K562 (cell line): ENCODE measurements around the gene FOSL1. TPM values are rescaled to one million over a fixed set of nuclear protein-coding genes. Genes with fewer than 3 reads are reported as not detected.
A peak's percentile ranks its signal among the peaks of the same experiment; 100 is the strongest.

Experiments
- FOXP1 ChIP-seq: sonication (generic); formaldehyde crosslinking; IDR thresholded peaks from 2 replicates; pipeline ENCODE4 v1.8.0; 2022; ENCODE audit warnings: mild to moderate bottlenecking, missing genetic modification reagents
- HOMEZ ChIP-seq: fragments of 250-450 bp; sonication (Bioruptor Pico); IDR thresholded peaks from 2 replicates; pipeline ENCODE4 v1.4.0; 2020; ENCODE audit warnings: mild to moderate bottlenecking, moderate library complexity
- KAT2B ChIP-seq: IDR thresholded peaks from one replicate; pipeline ENCODE4 v1.6.1; 2012; ENCODE audit warnings: low read depth, mild to moderate bottlenecking, control low read depth, inconsistent platforms, low read length, moderate library complexity
- MAZ ChIP-seq, 2 experiments: fragments of 450-650 bp in 1 of 2; sonication (generic) in 1 of 2; formaldehyde crosslinking; IDR thresholded peaks in 1 of 2; conservative IDR thresholded peaks in 1 of 2; 2 replicates each; pipeline versions ENCODE4 v1.4.0 to v1.5.0; 2020; ENCODE audit warnings: mild to moderate bottlenecking in 1 of 2, missing genetic modification reagents in 1 of 2
- MCM2 ChIP-seq: fragments of 450-650 bp; IDR thresholded peaks from 2 replicates; pipeline ENCODE4 v1.6.1; 2017; ENCODE audit warnings: low read depth, mild to moderate bottlenecking
- PCBP1 ChIP-seq: fragments of 200-400 bp; formaldehyde crosslinking; IDR thresholded peaks from 2 replicates; pipeline ENCODE4 v1.6.1; 2018; ENCODE audit warnings: mild to moderate bottlenecking, low read depth, low read length; ENCODE audit not compliant: poor library complexity, severe bottlenecking
- RBM15 ChIP-seq: fragments of 200-400 bp; formaldehyde crosslinking; IDR thresholded peaks from 2 replicates; pipeline ENCODE4 v1.6.1; 2018; ENCODE audit warnings: mild to moderate bottlenecking, low read length, moderate library complexity; ENCODE audit not compliant: insufficient read depth
- SAP30 ChIP-seq: fragments of 200-600 bp; sonication (generic); IDR thresholded peaks from 2 replicates; pipeline ENCODE4 v1.6.1; 2012; ENCODE audit warnings: borderline replicate concordance, low read depth, mild to moderate bottlenecking, moderate library complexity, low read length, control low read depth, inconsistent platforms; ENCODE audit not compliant: insufficient read depth, poor library complexity, severe bottlenecking
- SIX5 ChIP-seq, 2 experiments: IDR thresholded peaks; 2 replicates each; pipeline ENCODE4 v1.6.1; 2011; ENCODE audit warnings: low read length in 2 of 2, borderline replicate concordance in 1 of 2, low read depth in 1 of 2, mild to moderate bottlenecking in 1 of 2, moderate library complexity in 1 of 2; ENCODE audit not compliant: insufficient read depth in 1 of 2
- SMAD4 ChIP-seq: fragments of 250-450 bp; sonication (Bioruptor Pico); conservative IDR thresholded peaks from 2 replicates; pipeline ENCODE4 v1.8.0; 2021; ENCODE audit warnings: inconsistent platforms, mild to moderate bottlenecking, moderate library complexity
- TGIF2 ChIP-seq: sonication (generic); formaldehyde crosslinking; IDR thresholded peaks from 2 replicates; pipeline ENCODE4 v1.8.1; 2022; ENCODE audit warnings: mild to moderate bottlenecking, missing genetic modification reagents, moderate library complexity
- TOE1 ChIP-seq, 2 experiments: fragments of 450-650 bp in 1 of 2; sonication (generic) in 1 of 2; formaldehyde crosslinking in 1 of 2; IDR thresholded peaks; 2 replicates each; pipeline versions ENCODE4 v1.7.1 to v1.8.0; 2016 to 2022; ENCODE audit warnings: borderline replicate concordance in 2 of 2, mild to moderate bottlenecking in 2 of 2, antibody characterized with exemption in 1 of 2, inconsistent platforms in 1 of 2, low read depth in 1 of 2, missing genetic modification reagents in 1 of 2, moderate library complexity in 1 of 2
- USF2 ChIP-seq: sonication (generic); formaldehyde crosslinking; IDR thresholded peaks from 2 replicates; pipeline ENCODE4 v1.5.0; 2020; ENCODE audit warnings: missing genetic modification reagents
- ZNF134 ChIP-seq: fragments of 250-450 bp; sonication (Bioruptor Pico); conservative IDR thresholded peaks from 2 replicates; pipeline ENCODE4 v1.4.0; 2020
- ZNF551 ChIP-seq: fragments of 250-450 bp; sonication (Bioruptor Pico); IDR thresholded peaks from 2 replicates; pipeline ENCODE4 v1.5.0; 2021; ENCODE audit warnings: mild to moderate bottlenecking, moderate library complexity
- ZNF589 ChIP-seq: fragments of 200-800 bp; sonication (Bioruptor generic); IDR thresholded peaks from 2 replicates; pipeline ENCODE4 v1.6.1; 2016; ENCODE audit warnings: low read depth, missing genetic modification characterization, missing compliant biosample characterization
- polyA plus RNA-seq, 8 experiments: library from polyadenylated mRNA; depleted of rRNA in 4 of 8; stranded (reverse) in 5 of 8; unstranded in 3 of 8; fragments of >200 nt; fragmentation: Nextera tagmentation in 2 of 8; fragmentation: Illumina TruSeq in 1 of 8; extraction: Ambion mirVana in 2 of 8; extraction: Trizol in 1 of 8; gene quantifications; 2 replicates each; pipeline versions ENCODE4 v1.2.1 to v1.2.3, GENCODE V29; 2011 to 2014; ENCODE audit warnings: inconsistent platforms in 1 of 8, missing spikeins in 1 of 8
- total RNA-seq, 7 experiments: library from RNA; depleted of rRNA in 6 of 7; stranded (reverse); fragments of >200 nt in 6 of 7; fragmentation: Illumina TruSeq in 2 of 7; extraction: Trizol in 2 of 7; gene quantifications; 2 replicates each; pipeline versions ENCODE4 v1.2.1 to v1.2.3, GENCODE V29; 2011 to 2021; ENCODE audit warnings: low replicate concordance in 1 of 7
- TF ChIP-seq, protein P1 (sequence below), 3 experiments: fragments of 200-800 bp in 1 of 3; sonication (Bioruptor generic) in 1 of 3; sonication (generic) in 1 of 3; formaldehyde crosslinking in 1 of 3; IDR thresholded peaks; 2 replicates each; pipeline versions ENCODE4 v1.6.1 to v1.8.0; 2016 to 2022; ENCODE audit warnings: mild to moderate bottlenecking in 2 of 3, missing compliant biosample characterization in 2 of 3, missing genetic modification characterization in 2 of 3, missing genetic modification reagents in 1 of 3
- TF ChIP-seq, protein P2 (sequence below): IDR thresholded peaks from 2 replicates; pipeline ENCODE4 v1.6.1; 2014; ENCODE audit warnings: antibody characterized with exemption
- TF ChIP-seq, protein P3 (sequence below): sonication (generic); formaldehyde crosslinking; IDR thresholded peaks from 2 replicates; pipeline ENCODE4 v1.8.1; 2023; ENCODE audit warnings: mild to moderate bottlenecking, missing genetic modification reagents

Gene FOSL1
- total and polyA plus RNA-seq, 9 of the 15 experiments (the other 6 are each of a cell fraction or from before 2014, with no cell fraction given) = 3.5 to 39.6 (median 10.0) TPM

GRCh38 chr11:65932558-65932919, 32.4 kb upstream of the FOSL1 start (continued):
- no peak for TF ChIP-seq SIX5 (IDR thresholded peaks at IDR 0.05; ENCODE audit: borderline replicate concordance in 1 of 2, insufficient read depth in 1 of 2, low read depth in 1 of 2, low read length in 2 of 2)
- no peak for TF ChIP-seq KAT2B
- TF ChIP-seq HOMEZ (CRISPR knock-in tag) = no peak
- TF ChIP-seq, protein P1, sequence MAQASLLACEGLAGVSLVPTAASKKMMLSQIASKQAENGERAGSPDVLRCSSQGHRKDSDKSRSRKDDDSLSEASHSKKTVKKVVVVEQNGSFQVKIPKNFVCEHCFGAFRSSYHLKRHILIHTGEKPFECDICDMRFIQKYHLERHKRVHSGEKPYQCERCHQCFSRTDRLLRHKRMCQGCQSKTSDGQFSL (CRISPR knock-in tag; IDR thresholded peaks at IDR 0.05) = no peak
- TF ChIP-seq, protein P1 (tag; IDR thresholded peaks at IDR 0.05) = 0 out of 4 replicates have a peak, but pooled peaks of 1 of the 2 experiments have one; percentile 35
- TF ChIP-seq USF2 (CRISPR knock-in tag) = peak; percentile 93
- TF ChIP-seq, protein P2, sequence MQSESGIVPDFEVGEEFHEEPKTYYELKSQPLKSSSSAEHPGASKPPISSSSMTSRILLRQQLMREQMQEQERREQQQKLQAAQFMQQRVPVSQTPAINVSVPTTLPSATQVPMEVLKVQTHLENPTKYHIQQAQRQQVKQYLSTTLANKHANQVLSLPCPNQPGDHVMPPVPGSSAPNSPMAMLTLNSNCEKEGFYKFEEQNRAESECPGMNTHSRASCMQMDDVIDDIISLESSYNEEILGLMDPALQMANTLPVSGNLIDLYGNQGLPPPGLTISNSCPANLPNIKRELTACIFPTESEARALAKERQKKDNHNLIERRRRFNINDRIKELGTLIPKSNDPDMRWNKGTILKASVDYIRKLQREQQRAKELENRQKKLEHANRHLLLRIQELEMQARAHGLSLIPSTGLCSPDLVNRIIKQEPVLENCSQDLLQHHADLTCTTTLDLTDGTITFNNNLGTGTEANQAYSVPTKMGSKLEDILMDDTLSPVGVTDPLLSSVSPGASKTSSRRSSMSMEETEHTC = no peak
- TF ChIP-seq TOE1 (IDR thresholded peaks at IDR 0.05; ENCODE audit: borderline replicate concordance) = 0 out of 2 replicates have a peak, but pooled peaks have one; percentile 30
- TF ChIP-seq TOE1 (CRISPR knock-in tag; IDR thresholded peaks at IDR 0.05; ENCODE audit: borderline replicate concordance, low read depth) = no peak
- no peak for TF ChIP-seq MAZ (CRISPR knock-in tag; conservative IDR thresholded peaks at IDR 0.05 in 1 of 2, IDR thresholded peaks at IDR 0.05 in 1 of 2)
- TF ChIP-seq FOXP1 (CRISPR knock-in tag) = no peak
- TF ChIP-seq PCBP1 = no peak
- TF ChIP-seq ZNF551 (CRISPR knock-in tag) = no peak
- TF ChIP-seq, protein P3, sequence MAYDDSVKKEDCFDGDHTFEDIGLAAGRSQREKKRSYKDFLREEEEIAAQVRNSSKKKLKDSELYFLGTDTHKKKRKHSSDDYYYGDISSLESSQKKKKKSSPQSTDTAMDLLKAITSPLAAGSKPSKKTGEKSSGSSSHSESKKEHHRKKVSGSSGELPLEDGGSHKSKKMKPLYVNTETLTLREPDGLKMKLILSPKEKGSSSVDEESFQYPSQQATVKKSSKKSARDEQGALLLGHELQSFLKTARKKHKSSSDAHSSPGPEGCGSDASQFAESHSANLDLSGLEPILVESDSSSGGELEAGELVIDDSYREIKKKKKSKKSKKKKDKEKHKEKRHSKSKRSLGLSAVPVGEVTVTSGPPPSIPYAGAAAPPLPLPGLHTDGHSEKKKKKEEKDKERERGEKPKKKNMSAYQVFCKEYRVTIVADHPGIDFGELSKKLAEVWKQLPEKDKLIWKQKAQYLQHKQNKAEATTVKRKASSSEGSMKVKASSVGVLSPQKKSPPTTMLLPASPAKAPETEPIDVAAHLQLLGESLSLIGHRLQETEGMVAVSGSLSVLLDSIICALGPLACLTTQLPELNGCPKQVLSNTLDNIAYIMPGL (CRISPR knock-in tag) = no peak
- no peak for TF ChIP-seq ZNF589 (CRISPR knock-in tag)
- no peak for TF ChIP-seq SAP30
- TF ChIP-seq RBM15 = no peak
- TF ChIP-seq TGIF2 (CRISPR knock-in tag) = no peak
- TF ChIP-seq SMAD4 (CRISPR knock-in tag) = no peak
- TF ChIP-seq ZNF134 (CRISPR knock-in tag) = no peak
- TF ChIP-seq MCM2 = no peak
